Measurements from ENCODE around the gene LRRC59.

LRRC59 gene

GRCh38 chr17:50388728-50389127 is 8.6 kb downstream of the LRRC59 start:
- Histone ChIP-seq H3K4me1 (no peaks in the 10 kb centered on the region), H3K9me3 (no peaks in the 10 kb centered on the region), H3K27ac (no peak overlapping the region), H3K36me3 (peaks cover 88 to 100% (median 100%) of the 10 kb centered on the region in 3 donors), H3K4me3 (no peak overlapping the region), H3K27me3 (no peaks in the 10 kb centered on the region)
- intact Hi-C loops (cut with DNase I; ENCODE audit: low total_unique reads) = no loop called here
- TF ChIP-seq CTCF (IDR thresholded peaks at IDR 0.05) = no peak
- DNase-seq = no peak

- Histone ChIP-seq H3K9me3 (no peaks in the 10 kb centered on the region), H3K4me3 (no peak overlapping the region), H3K27me3 (no peaks in the 10 kb centered on the region), H3K27ac (no peak overlapping the region), H3K4me1 (no peaks in the 10 kb centered on the region), H3K36me3 (peaks cover 80 to 100% (median 100%) of the 10 kb centered on the region in 3 donors)
- no peak for TF ChIP-seq CTCF (IDR thresholded peaks at IDR 0.05)
- DNase-seq = no peak
- intact Hi-C loops (cut with DNase I; ENCODE audit: low total_unique reads) = no loop called here
These were observed 10.8 kb downstream of the LRRC59 start for GRCh38 chr17:50386510-50386909.

- intact Hi-C loops (cut with DNase I; ENCODE audit: low total_unique reads) = no loop called here
- no peaks in the 10 kb centered on the region for H3K9me3 ChIP-seq
- peaks cover 55 to 79% (median 71%) of the 10 kb centered on the region in 3 donors for H3K36me3 ChIP-seq
- H3K4me1 ChIP-seq = no peaks in the 10 kb centered on the region
- H3K27me3 ChIP-seq = no peaks in the 10 kb centered on the region
- no peak for TF ChIP-seq CTCF (IDR thresholded peaks at IDR 0.05)
- no peak for DNase-seq
- H3K27ac ChIP-seq = no peak overlapping the region
- no peak overlapping the region for H3K4me3 ChIP-seq
These were observed 14.4 kb downstream of the LRRC59 start for GRCh38 chr17:50382931-50383330.

DNA sequence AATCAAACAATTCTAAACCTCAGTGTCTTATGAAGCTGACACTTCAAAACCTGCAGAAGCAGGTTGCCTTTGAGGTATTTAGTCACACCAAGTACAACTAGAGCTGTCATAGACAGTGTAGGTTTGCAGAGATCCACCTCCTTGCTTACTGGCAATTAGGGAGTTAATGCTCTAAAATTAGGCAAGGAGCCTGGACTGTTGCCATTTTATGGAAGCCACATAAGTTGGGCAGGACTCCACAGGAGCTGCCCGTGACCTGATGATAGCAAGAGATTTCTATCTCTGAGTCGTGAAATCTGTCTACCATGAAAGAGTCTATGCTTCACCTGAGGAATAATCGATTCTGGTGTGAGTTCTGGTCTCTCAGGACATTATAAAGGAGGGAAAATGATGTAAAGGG is 15.4 kb downstream of the LRRC59 start:
- no peak overlapping the region for H3K4me3 ChIP-seq
- H3K36me3 ChIP-seq = peaks cover 45 to 69% (median 61%) of the 10 kb centered on the region in 3 donors
- DNase-seq = no peak
- no peak overlapping the region for H3K27ac ChIP-seq
- H3K4me1 ChIP-seq = no peaks in the 10 kb centered on the region
- H3K9me3 ChIP-seq = no peaks in the 10 kb centered on the region
- intact Hi-C loops (cut with DNase I; ENCODE audit: low total_unique reads) = no loop called here
- no peaks in the 10 kb centered on the region for H3K27me3 ChIP-seq
- no peak for TF ChIP-seq CTCF (IDR thresholded peaks at IDR 0.05)

DNA sequence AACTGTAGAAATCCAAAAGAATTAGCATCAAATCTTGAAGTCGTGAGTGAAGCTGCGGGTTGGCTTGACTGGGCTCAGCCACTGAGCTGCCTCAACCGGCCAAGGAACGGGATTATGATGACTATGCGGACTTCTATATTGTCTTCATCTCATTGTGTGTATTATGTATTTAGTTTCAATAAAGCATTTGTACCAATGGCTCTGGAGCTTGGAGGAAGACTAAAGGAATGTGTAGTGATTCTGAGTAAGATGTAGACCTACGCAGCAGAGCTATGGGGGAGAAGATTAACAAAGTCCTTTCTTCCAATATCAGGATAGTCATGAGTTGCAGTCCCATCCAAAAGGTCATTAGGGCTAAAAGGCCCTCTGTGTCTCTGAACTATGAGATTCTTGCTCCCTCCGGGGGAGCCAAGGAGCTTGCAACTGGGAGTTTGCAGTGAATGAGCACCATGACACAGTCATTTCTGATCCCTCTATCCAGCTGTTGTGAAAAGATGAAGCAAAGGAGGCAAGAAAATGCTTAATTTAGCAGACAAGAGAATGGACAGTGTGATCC is 16.0 kb downstream of the LRRC59 start:
- Histone ChIP-seq H3K4me1 (no peaks in the 10 kb centered on the region), H3K4me3 (no peak overlapping the region), H3K9me3 (no peaks in the 10 kb centered on the region), H3K36me3 (peaks cover 39 to 63% (median 55%) of the 10 kb centered on the region in 3 donors), H3K27ac (no peak overlapping the region), H3K27me3 (no peaks in the 10 kb centered on the region)
- no peak for DNase-seq
- TF ChIP-seq CTCF (IDR thresholded peaks at IDR 0.05) = no peak
- intact Hi-C loops (cut with DNase I; ENCODE audit: low total_unique reads) = no loop called here

Data from tibial artery (tissue), 4 donors.